HEK293 (cell line): ENCODE results near the gene TBXA2R.

Experiments
- CTCF ChIA-PET: fragments of 350-600 bp; formaldehyde crosslinking; extraction: SDS; loops from one replicate; lab custom pipeline; 2021; ENCODE audit warnings: antibody characterized with exemption; lab: Yijun Ruan, JAX
- POLR2A ChIA-PET: fragments of 300-600 bp; formaldehyde crosslinking; extraction: SDS; loops from one replicate; lab custom pipeline; 2020; ENCODE audit warnings: antibody characterized with exemption, inconsistent platforms; lab: Yijun Ruan, JAX
- H3K27ac ChIP-seq: fragments of 200-500 bp; sonication (Bioruptor generic); 2 replicates; pipeline ENCODE4 v1.5.1; 2014; ENCODE audit warnings: low read depth, low read length, control low read depth, inconsistent platforms; ENCODE audit errors: extremely low read depth
- H3K36me3 ChIP-seq, 2 experiments: fragments of 200-500 bp in 1 of 2; sonication (Bioruptor generic) in 1 of 2; 1 replicate in 1 of 2; 2 replicates in 1 of 2; pipeline ENCODE4 v1.5.1; 2014 to 2017; ENCODE audit warnings: inconsistent platforms in 2 of 2, low read length in 2 of 2; ENCODE audit not compliant: control insufficient read depth in 2 of 2, insufficient read depth in 1 of 2
- H3K4me1 ChIP-seq: fragments of 200-500 bp; sonication (Bioruptor generic); 2 replicates; pipeline ENCODE4 v1.5.1; 2014; ENCODE audit warnings: mild to moderate bottlenecking, low read length, inconsistent platforms; ENCODE audit not compliant: control insufficient read depth, insufficient read depth
- H3K4me3 ChIP-seq: 2 replicates; pipeline ENCODE4 v1.5.1; 2011; ENCODE audit warnings: low read depth, mild to moderate bottlenecking, control low read depth, low read length, moderate library complexity
- H3K9me3 ChIP-seq: fragments of 200-500 bp; sonication (Bioruptor generic); 2 replicates; pipeline ENCODE4 v1.5.1; 2014; ENCODE audit warnings: low read depth, low read length, inconsistent platforms; ENCODE audit not compliant: control insufficient read depth, insufficient read depth
- AEBP2 ChIP-seq: fragments of 450-650 bp; formaldehyde crosslinking; IDR thresholded peaks from 2 replicates; pipeline ENCODE4 v1.5.1; 2016; ENCODE audit warnings: missing biosample characterization, missing genetic modification characterization, borderline replicate concordance
- KLF17 ChIP-seq: fragments of 450-650 bp; formaldehyde crosslinking; IDR thresholded peaks from 2 replicates; pipeline ENCODE4 v1.5.1; 2016; ENCODE audit warnings: missing biosample characterization, missing genetic modification characterization
- MEIS1 ChIP-seq: sonication (generic); formaldehyde crosslinking; IDR thresholded peaks from 2 replicates; pipeline ENCODE4 v1.8.1; 2022; ENCODE audit warnings: missing genetic modification reagents, mild to moderate bottlenecking, borderline replicate concordance
- MZF1 ChIP-seq: fragments of 450-650 bp; formaldehyde crosslinking; IDR thresholded peaks from 2 replicates; pipeline ENCODE4 v1.5.1; 2017; ENCODE audit warnings: missing biosample characterization, missing genetic modification characterization, borderline replicate concordance
- PRDM1 ChIP-seq: fragments of 450-650 bp; formaldehyde crosslinking; IDR thresholded peaks from 2 replicates; pipeline ENCODE4; 2016; ENCODE audit warnings: missing biosample characterization, missing genetic modification characterization
- PRDM2 ChIP-seq: fragments of 450-650 bp; formaldehyde crosslinking; IDR thresholded peaks from 2 replicates; pipeline ENCODE4 v1.5.1; 2016; ENCODE audit warnings: missing biosample characterization, missing genetic modification characterization, borderline replicate concordance
- ZBTB20 ChIP-seq: fragments of 450-650 bp; formaldehyde crosslinking; IDR thresholded peaks from 2 replicates; pipeline ENCODE4 v1.5.1; 2016; ENCODE audit warnings: missing biosample characterization, missing genetic modification characterization
- ZBTB44 ChIP-seq: fragments of 450-650 bp; IDR thresholded peaks from 2 replicates; pipeline ENCODE4 v1.5.1; 2018; ENCODE audit warnings: missing biosample characterization, mild to moderate bottlenecking, missing genetic modification characterization
- ZBTB7A ChIP-seq: fragments of 450-650 bp; formaldehyde crosslinking; IDR thresholded peaks from 2 replicates; pipeline ENCODE4 v1.5.1; 2016; ENCODE audit warnings: low read depth, missing biosample characterization, missing genetic modification characterization
- ZBTB8A ChIP-seq: fragments of 450-650 bp; formaldehyde crosslinking; IDR thresholded peaks from 2 replicates; pipeline ENCODE4 v1.5.1; 2016; ENCODE audit warnings: missing biosample characterization, missing genetic modification characterization
- ZEB2 ChIP-seq: fragments of 450-650 bp; formaldehyde crosslinking; IDR thresholded peaks from 2 replicates; pipeline ENCODE4 v1.5.1; 2016; ENCODE audit warnings: missing biosample characterization, missing genetic modification characterization
- ZNF112 ChIP-seq: fragments of 450-650 bp; formaldehyde crosslinking; IDR thresholded peaks from 2 replicates; pipeline ENCODE4 v1.5.0; 2017; ENCODE audit warnings: missing biosample characterization, missing genetic modification characterization
- ZNF184 ChIP-seq: fragments of 450-650 bp; IDR thresholded peaks from 2 replicates; pipeline ENCODE4 v1.5.1; 2018; ENCODE audit warnings: missing biosample characterization, mild to moderate bottlenecking, missing genetic modification characterization
- ZNF341 ChIP-seq: fragments of 450-650 bp; formaldehyde crosslinking; IDR thresholded peaks from 2 replicates; pipeline ENCODE4; 2016; ENCODE audit warnings: low read depth, missing biosample characterization, missing genetic modification characterization
- ZNF354C ChIP-seq: fragments of 450-650 bp; formaldehyde crosslinking; IDR thresholded peaks from 2 replicates; pipeline ENCODE4 v1.5.1; 2016; ENCODE audit warnings: missing biosample characterization, missing genetic modification characterization, low read depth, borderline replicate concordance
- ZNF37A ChIP-seq: fragments of 450-650 bp; IDR thresholded peaks from 2 replicates; pipeline ENCODE4 v1.5.1; 2018; ENCODE audit warnings: missing biosample characterization, missing genetic modification characterization
- ZNF544 ChIP-seq: fragments of 450-650 bp; formaldehyde crosslinking; IDR thresholded peaks from 2 replicates; pipeline ENCODE4 v1.5.0; 2017; ENCODE audit warnings: missing biosample characterization, missing genetic modification characterization
- ZNF555 ChIP-seq: fragments of 450-650 bp; formaldehyde crosslinking; conservative IDR thresholded peaks from 2 replicates; pipeline ENCODE4 v1.5.1; 2017; ENCODE audit warnings: missing biosample characterization, mild to moderate bottlenecking, missing genetic modification characterization, inconsistent platforms
- ZNF707 ChIP-seq: fragments of 450-650 bp; formaldehyde crosslinking; IDR thresholded peaks from 2 replicates; pipeline ENCODE4 v1.5.1; 2016; ENCODE audit warnings: missing biosample characterization, missing genetic modification characterization
- ZNF785 ChIP-seq: fragments of 450-650 bp; formaldehyde crosslinking; IDR thresholded peaks from 2 replicates; pipeline ENCODE4 v1.5.1; 2016; ENCODE audit warnings: missing biosample characterization, missing genetic modification characterization

The TBXA2R gene

GRCh38 chr19:3642296-3642695 is 35.6 kb upstream of the TBXA2R start:
- Histone ChIP-seq H3K36me3 (peaks cover 0 to 47% of the 10 kb centered on the region in 2 experiments; a peak in 2 of 3 replicates), H3K4me1 (no peaks in the 10 kb centered on the region), H3K9me3 (no peaks in the 10 kb centered on the region), H3K4me3 (no peak overlapping the region)
- POLR2A ChIA-PET: no interaction called here
- TF ChIP-seq ZNF112 (tag by site-specific recombination) (no peak), ZBTB44 (tag by site-specific recombination) (no peak), ZNF544 (tag by site-specific recombination) (no peak), ZNF707 (tag by site-specific recombination) (no peak), ZNF785 (no peak), PRDM1 (tag by site-specific recombination) (no peak), ZEB2 (tag by site-specific recombination) (no peak), PRDM2 (no peak), ZNF555 (no peak), ZNF37A (no peak), KLF17 (tag by site-specific recombination) (no peak), ZBTB7A (tag by site-specific recombination) (no peak), ZNF341 (tag by site-specific recombination) (no peak), ZNF184 (tag by site-specific recombination) (no peak), AEBP2 (no peak)
- TF ChIP-seq, all 188 proteins: peak for 0
- H3K27ac ChIP-seq: no peak overlapping the region
- CTCF ChIA-PET: no interaction called here

- H3K4me1 ChIP-seq: no peaks in the 10 kb centered on the region
- no peak overlapping the region for H3K27ac ChIP-seq
- H3K9me3 ChIP-seq: no peaks in the 10 kb centered on the region
- H3K4me3 ChIP-seq: no peak overlapping the region
- H3K36me3 ChIP-seq: peaks cover 0 to 46% of the 10 kb centered on the region in 2 experiments; a peak in 2 of 3 replicates
- POLR2A ChIA-PET: no interaction called here
- TF ChIP-seq ZNF354C (no peak), MEIS1 (CRISPR knock-in tag) (no peak), MZF1 (no peak), ZBTB8A (no peak), ZBTB20 (no peak)
- CTCF ChIA-PET: no interaction called here
Observed at GRCh38 chr19:3641515-3642269, 35.0 kb upstream of the TBXA2R start.
